SK-N-SH (cell line): ENCODE data around the gene GSS. TPM values are rescaled to one million over a fixed set of nuclear protein-coding genes. Genes with fewer than 3 reads are reported as not detected.

Experiments used
- CTCF ChIA-PET: fragments of 300-600, 350-600 bp; formaldehyde crosslinking; extraction: SDS; loops from one replicate; lab custom pipeline; 2021; lab: Yijun Ruan, JAX
- POLR2A ChIA-PET: fragments of 350-600 bp; sonication (Branson Sonifier 250); formaldehyde crosslinking; extraction: SDS; loops from one replicate; lab custom pipeline; 2020; ENCODE audit warnings: antibody characterized with exemption, inconsistent platforms; lab: Yijun Ruan, JAX
- DNase-seq: peaks from one replicate; pipeline ENCODE4 v3.0.0; 2012
- H2AFZ ChIP-seq: fragments of 200-600 bp; sonication (generic); 2 replicates; pipeline ENCODE4 v1.8.1; 2016; ENCODE audit warnings: antibody characterized with exemption, mild to moderate bottlenecking, low read depth
- H3F3A ChIP-seq: fragments of 200-600 bp; sonication (generic); replicated peaks from 2 replicates; pipeline ENCODE3; 2016; ENCODE audit warnings: antibody characterized with exemption, mild to moderate bottlenecking; ENCODE audit not compliant: insufficient read depth
- H3K27ac ChIP-seq, 2 experiments: fragments of 200-500 bp in 1 of 2; fragments of 200-600 bp in 1 of 2; sonication (Bioruptor generic) in 1 of 2; sonication (generic), shearing (Covaris generic) in 1 of 2; 2 replicates each; pipeline versions ENCODE4 v1.5.1 to v1.6.1; 2014 to 2016; ENCODE audit warnings: low read depth in 2 of 2, inconsistent platforms in 1 of 2, low read length in 1 of 2, mild to moderate bottlenecking in 1 of 2, mixed read lengths in 1 of 2
- H3K27me3 ChIP-seq: fragments of 200-600 bp; sonication (generic), shearing (Covaris generic); 2 replicates; pipeline ENCODE4 v1.6.1; 2016; ENCODE audit warnings: mixed run types; ENCODE audit not compliant: insufficient read depth
- H3K36me3 ChIP-seq, 2 experiments: fragments of 200-500 bp in 1 of 2; fragments of 200-600 bp in 1 of 2; sonication (Bioruptor generic) in 1 of 2; sonication (generic) in 1 of 2; replicated peaks in 1 of 2; 2 replicates each; pipeline versions ENCODE3 to v1.5.1; 2014 to 2016; ENCODE audit warnings: low read length in 1 of 2, mild to moderate bottlenecking in 1 of 2; ENCODE audit not compliant: insufficient read depth in 2 of 2, control insufficient read depth in 1 of 2
- H3K4me1 ChIP-seq, 2 experiments: fragments of 200-500 bp in 1 of 2; fragments of 200-600 bp in 1 of 2; sonication (Bioruptor generic) in 1 of 2; sonication (generic), shearing (Covaris generic) in 1 of 2; 2 replicates each; pipeline versions ENCODE4 v1.5.1 to v1.6.1; 2014 to 2016; ENCODE audit warnings: low read depth in 1 of 2, low read length in 1 of 2, mixed run types in 1 of 2; ENCODE audit not compliant: insufficient read depth in 2 of 2, control insufficient read depth in 1 of 2
- H3K4me2 ChIP-seq: fragments of 200-600 bp; sonication (generic), shearing (Covaris generic); 2 replicates; pipeline ENCODE4 v1.6.1; 2017; ENCODE audit warnings: mixed run types
- H3K4me3 ChIP-seq, 2 experiments: fragments of 200-500 bp in 1 of 2; fragments of 200-600 bp in 1 of 2; sonication (Bioruptor generic) in 1 of 2; sonication (generic), shearing (Covaris generic) in 1 of 2; 2 replicates each; pipeline versions ENCODE4 v1.5.1 to v1.8.1; 2014 to 2016; ENCODE audit warnings: low read depth in 2 of 2, inconsistent platforms in 1 of 2, low read length in 1 of 2, mild to moderate bottlenecking in 1 of 2, mixed read lengths in 1 of 2, moderate library complexity in 1 of 2
- H3K79me2 ChIP-seq: fragments of 200-600 bp; sonication (generic); 2 replicates; pipeline ENCODE4 v1.8.1; 2017; ENCODE audit warnings: mild to moderate bottlenecking; ENCODE audit not compliant: insufficient read depth
- H3K9ac ChIP-seq: fragments of 200-600 bp; sonication (generic); 2 replicates; pipeline ENCODE4 v1.6.1; 2017; ENCODE audit warnings: mixed run types
- H3K9me2 ChIP-seq: fragments of 200-600 bp; sonication (generic); 2 replicates; pipeline ENCODE4 v1.6.1; 2017; ENCODE audit warnings: mixed run types
- H3K9me3 ChIP-seq: fragments of 200-600 bp; sonication (generic); 2 replicates; pipeline ENCODE4 v1.6.1; 2017; ENCODE audit warnings: mixed run types, mild to moderate bottlenecking, moderate library complexity
- H4K20me1 ChIP-seq: fragments of 200-600 bp; sonication (generic); 2 replicates; pipeline ENCODE4 v1.6.1; 2017; ENCODE audit warnings: mild to moderate bottlenecking, mixed run types; ENCODE audit not compliant: insufficient read depth
- CHD2 ChIP-seq: fragments of 150-350 bp; IDR thresholded peaks from 2 replicates; pipeline ENCODE4 v1.6.1; 2018; ENCODE audit warnings: low read length; ENCODE audit not compliant: partially characterized antibody
- ELF1 ChIP-seq: IDR thresholded peaks from 2 replicates; pipeline ENCODE4 v1.4.0; 2012
- EP300 ChIP-seq, 2 experiments: IDR thresholded peaks; 2 replicates each; pipeline versions ENCODE4 v1.4.0 to v1.6.1; 2012; ENCODE audit warnings: borderline replicate concordance in 1 of 2, low read depth in 1 of 2, low read length in 1 of 2
- GABPA ChIP-seq: IDR thresholded peaks from 2 replicates; pipeline ENCODE4 v1.4.0; 2012; ENCODE audit warnings: low read depth, mild to moderate bottlenecking
- JUND ChIP-seq: IDR thresholded peaks from 2 replicates; pipeline ENCODE4 v1.4.0; 2012
- MEF2A ChIP-seq: IDR thresholded peaks from 2 replicates; pipeline ENCODE4 v1.4.0; 2012; ENCODE audit warnings: low read depth, borderline replicate concordance
- NFIC ChIP-seq: IDR thresholded peaks from 2 replicates; pipeline ENCODE4 v1.4.0; 2012; ENCODE audit warnings: borderline replicate concordance
- RAD21 ChIP-seq: IDR thresholded peaks from 2 replicates; pipeline ENCODE4 v1.6.1; 2012; ENCODE audit warnings: mild to moderate bottlenecking, low read length
- RCOR1 ChIP-seq: fragments of 150-350 bp; IDR thresholded peaks from 2 replicates; pipeline ENCODE4 v1.6.1; 2017; ENCODE audit warnings: antibody characterized with exemption, low read length
- RFX5 ChIP-seq: IDR thresholded peaks from 2 replicates; pipeline ENCODE4 v1.6.1; 2012; ENCODE audit warnings: mild to moderate bottlenecking, improper control_type of control experiment, low read length
- SIN3A ChIP-seq: IDR thresholded peaks from 2 replicates; pipeline ENCODE4 v1.6.1; 2012; ENCODE audit warnings: low read depth, mild to moderate bottlenecking, low read length, moderate library complexity, borderline replicate concordance
- SMC3 ChIP-seq: IDR thresholded peaks from 2 replicates; pipeline ENCODE4 v1.6.1; 2012; ENCODE audit warnings: low read depth, low read length, improper control_type of control experiment
- TCF12 ChIP-seq: IDR thresholded peaks from 2 replicates; pipeline ENCODE4 v1.4.0; 2012
- USF2 ChIP-seq: fragments of 150-350 bp; IDR thresholded peaks from 2 replicates; pipeline ENCODE4 v1.6.1; 2017; ENCODE audit warnings: antibody characterized with exemption, low read length, low read depth, borderline replicate concordance
- WGBS: methylation state at CpG from one replicate; pipeline ENCODE4 v1.1.6; 2017; ENCODE audit warnings: low lambda C conversion rate; 5-methylcytosine and 5-hydroxymethylcytosine counted together
- polyA plus RNA-seq, 3 experiments: library from polyadenylated mRNA; depleted of rRNA; stranded (reverse); fragments of >200 nt; gene quantifications; 2 replicates each; pipeline ENCODE4 v1.2.3, GENCODE V29; 2012
- TF ChIP-seq, protein P1 (sequence below): IDR thresholded peaks from 2 replicates; pipeline ENCODE4 v1.4.0; 2012; ENCODE audit warnings: low read depth, borderline replicate concordance
- TF ChIP-seq, protein P2 (sequence below): fragments of 200-600 bp; sonication (generic); IDR thresholded peaks from 2 replicates; pipeline ENCODE4 v1.6.1; 2017; ENCODE audit warnings: antibody characterized with exemption, mild to moderate bottlenecking, moderate library complexity
- TF ChIP-seq, protein P3 (sequence below): IDR thresholded peaks from 2 replicates; pipeline ENCODE4; 2012

Gene GSS
- polyA plus RNA-seq, 1 of the 3 experiments (the other 2 are of a cell fraction), result 95.6 TPM

DNA sequence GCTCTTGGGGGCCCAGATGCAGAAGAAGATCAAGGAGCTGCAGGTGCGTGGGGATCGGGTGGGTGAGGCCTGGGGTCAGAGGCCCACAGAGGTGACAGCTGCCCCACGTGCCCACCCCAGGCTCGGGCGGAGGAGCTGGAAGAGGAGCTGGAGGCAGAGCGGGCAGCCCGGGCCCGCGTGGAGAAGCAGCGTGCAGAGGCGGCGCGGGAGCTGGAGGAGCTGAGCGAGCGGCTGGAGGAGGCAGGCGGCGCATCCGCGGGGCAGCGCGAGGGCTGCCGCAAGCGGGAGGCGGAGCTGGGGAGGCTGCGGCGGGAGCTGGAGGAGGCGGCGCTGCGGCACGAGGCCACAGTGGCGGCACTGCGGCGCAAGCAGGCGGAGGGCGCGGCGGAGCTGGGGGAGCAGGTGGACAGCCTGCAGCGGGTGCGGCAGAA lies 41.5 kb upstream of the GSS start:
- H3F3A ChIP-seq, result no peaks in the 10 kb centered on the region
- no peak overlapping the region for H2AFZ ChIP-seq
- POLR2A ChIA-PET, result no interaction called here
- H3K9me2 ChIP-seq, result no peaks in the 10 kb centered on the region
- no peak for DNase-seq
- H3K27ac ChIP-seq, result no peak overlapping the region
- H3K4me3 ChIP-seq, result no peak overlapping the region
- no peak for TF ChIP-seq CHD2
- TF ChIP-seq, protein P1, sequence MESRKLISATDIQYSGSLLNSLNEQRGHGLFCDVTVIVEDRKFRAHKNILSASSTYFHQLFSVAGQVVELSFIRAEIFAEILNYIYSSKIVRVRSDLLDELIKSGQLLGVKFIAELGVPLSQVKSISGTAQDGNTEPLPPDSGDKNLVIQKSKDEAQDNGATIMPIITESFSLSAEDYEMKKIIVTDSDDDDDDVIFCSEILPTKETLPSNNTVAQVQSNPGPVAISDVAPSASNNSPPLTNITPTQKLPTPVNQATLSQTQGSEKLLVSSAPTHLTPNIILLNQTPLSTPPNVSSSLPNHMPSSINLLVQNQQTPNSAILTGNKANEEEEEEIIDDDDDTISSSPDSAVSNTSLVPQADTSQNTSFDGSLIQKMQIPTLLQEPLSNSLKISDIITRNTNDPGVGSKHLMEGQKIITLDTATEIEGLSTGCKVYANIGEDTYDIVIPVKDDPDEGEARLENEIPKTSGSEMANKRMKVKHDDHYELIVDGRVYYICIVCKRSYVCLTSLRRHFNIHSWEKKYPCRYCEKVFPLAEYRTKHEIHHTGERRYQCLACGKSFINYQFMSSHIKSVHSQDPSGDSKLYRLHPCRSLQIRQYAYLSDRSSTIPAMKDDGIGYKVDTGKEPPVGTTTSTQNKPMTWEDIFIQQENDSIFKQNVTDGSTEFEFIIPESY, result no peak
- TF ChIP-seq USF2, result no peak
- no peak for TF ChIP-seq NFIC
- no peak for TF ChIP-seq RFX5
- no peak for TF ChIP-seq RAD21
- no peak for TF ChIP-seq MEF2A
- TF ChIP-seq TCF12, result no peak
- no peak for TF ChIP-seq ELF1
- TF ChIP-seq JUND, result no peak
- TF ChIP-seq, protein P2, sequence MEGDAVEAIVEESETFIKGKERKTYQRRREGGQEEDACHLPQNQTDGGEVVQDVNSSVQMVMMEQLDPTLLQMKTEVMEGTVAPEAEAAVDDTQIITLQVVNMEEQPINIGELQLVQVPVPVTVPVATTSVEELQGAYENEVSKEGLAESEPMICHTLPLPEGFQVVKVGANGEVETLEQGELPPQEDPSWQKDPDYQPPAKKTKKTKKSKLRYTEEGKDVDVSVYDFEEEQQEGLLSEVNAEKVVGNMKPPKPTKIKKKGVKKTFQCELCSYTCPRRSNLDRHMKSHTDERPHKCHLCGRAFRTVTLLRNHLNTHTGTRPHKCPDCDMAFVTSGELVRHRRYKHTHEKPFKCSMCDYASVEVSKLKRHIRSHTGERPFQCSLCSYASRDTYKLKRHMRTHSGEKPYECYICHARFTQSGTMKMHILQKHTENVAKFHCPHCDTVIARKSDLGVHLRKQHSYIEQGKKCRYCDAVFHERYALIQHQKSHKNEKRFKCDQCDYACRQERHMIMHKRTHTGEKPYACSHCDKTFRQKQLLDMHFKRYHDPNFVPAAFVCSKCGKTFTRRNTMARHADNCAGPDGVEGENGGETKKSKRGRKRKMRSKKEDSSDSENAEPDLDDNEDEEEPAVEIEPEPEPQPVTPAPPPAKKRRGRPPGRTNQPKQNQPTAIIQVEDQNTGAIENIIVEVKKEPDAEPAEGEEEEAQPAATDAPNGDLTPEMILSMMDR, result no peak
- TF ChIP-seq, all 33 proteins: peak for 0
- H3K9me3 ChIP-seq, result no peaks in the 10 kb centered on the region
- no peaks in the 10 kb centered on the region for H3K4me1 ChIP-seq
- H3K27me3 ChIP-seq, result no peaks in the 10 kb centered on the region
- no peak overlapping the region for H3K9ac ChIP-seq
- H4K20me1 ChIP-seq, result no peaks in the 10 kb centered on the region
- H3K36me3 ChIP-seq, result peaks cover 2 to 63% of the 10 kb centered on the region in 2 experiments
- WGBS, result 94% methylated on average over 39 of the region's 39 CpGs
- H3K4me2 ChIP-seq, result no peak overlapping the region
- H3K79me2 ChIP-seq, result no peaks in the 10 kb centered on the region
- CTCF ChIA-PET, result interaction anchor here (0.9 to 1.4 kb wide), 3 partner anchors 20 to 125 kb away, joined by 4 to 6 read pairs (median 4); partner anchors contain the start of gene GGT7

- POLR2A ChIA-PET, result no interaction called here
- CTCF ChIA-PET, result interaction anchor here (0.6 to 1.4 kb wide), 3 partner anchors 20 to 406 kb away, joined by 4 to 5 read pairs (median 4); no protein-coding TSS in a partner anchor
- TF ChIP-seq EP300 (IDR thresholded peaks at IDR 0.05; ENCODE audit: borderline replicate concordance in 1 of 2, low read depth in 1 of 2, low read length in 1 of 2) (no peak), JUND (no peak), GABPA (no peak), SIN3A (no peak), RCOR1 (no peak), SMC3 (no peak), TCF12 (no peak)
- TF ChIP-seq, protein P2, result no peak
- TF ChIP-seq, protein P3, sequence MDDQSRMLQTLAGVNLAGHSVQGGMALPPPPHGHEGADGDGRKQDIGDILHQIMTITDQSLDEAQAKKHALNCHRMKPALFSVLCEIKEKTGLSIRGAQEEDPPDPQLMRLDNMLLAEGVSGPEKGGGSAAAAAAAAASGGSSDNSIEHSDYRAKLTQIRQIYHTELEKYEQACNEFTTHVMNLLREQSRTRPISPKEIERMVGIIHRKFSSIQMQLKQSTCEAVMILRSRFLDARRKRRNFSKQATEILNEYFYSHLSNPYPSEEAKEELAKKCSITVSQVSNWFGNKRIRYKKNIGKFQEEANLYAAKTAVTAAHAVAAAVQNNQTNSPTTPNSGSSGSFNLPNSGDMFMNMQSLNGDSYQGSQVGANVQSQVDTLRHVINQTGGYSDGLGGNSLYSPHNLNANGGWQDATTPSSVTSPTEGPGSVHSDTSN, result no peak
These were observed 40.8 kb upstream of the GSS start for GRCh38 chr20:34996243-34997028.

More at GRCh38 chr20:34996243-34997028, 40.8 kb upstream of the GSS start:
- Histone ChIP-seq H2AFZ (no peak overlapping the region), H3F3A (no peaks in the 10 kb centered on the region), H3K79me2 (no peaks in the 10 kb centered on the region), H3K9ac (no peak overlapping the region), H4K20me1 (no peaks in the 10 kb centered on the region), H3K27ac (no peak overlapping the region), H3K36me3 (peaks cover 0 to 56% of the 10 kb centered on the region in 2 experiments), H3K4me3 (no peak overlapping the region), H3K4me2 (no peak overlapping the region), H3K9me2 (no peaks in the 10 kb centered on the region), H3K9me3 (no peaks in the 10 kb centered on the region), H3K27me3 (no peaks in the 10 kb centered on the region), H3K4me1 (no peaks in the 10 kb centered on the region)
- DNase-seq, result no peak
- WGBS, result 98% methylated on average over 20 of the region's 26 CpGs
